Lower leg skin (tissue), 4 donors: ENCODE results near the gene MPP3. TPM values are rescaled to one million over a fixed set of nuclear protein-coding genes. Genes with fewer than 3 reads are reported as not detected.
"Not testable (repeated sequence)": the region's sequence is repeated elsewhere in the genome, so short reads cannot be mapped to it uniquely, and the experiment has no call there.

Experiments used
- DNase-seq, 2 donors: peaks; one replicate each; pipeline ENCODE4 v3.0.0-alpha.2; 2019; ENCODE audit warnings: low spot score in 2 of 2
- H3K4me3 ChIP-seq: fragments of 200-600 bp; sonication (generic); 2 replicates; pipeline ENCODE4 v1.5.1; 2017; ENCODE audit warnings: mild to moderate bottlenecking, low read depth; ENCODE audit not compliant: poor library complexity, severe bottlenecking
- CTCF ChIP-seq, 3 donors: fragments of 450-650 bp; IDR thresholded peaks; one replicate each; pipeline ENCODE4 v1.5.1; 2016; ENCODE audit warnings: antibody characterized with exemption in 3 of 3, mild to moderate bottlenecking in 3 of 3, moderate library complexity in 2 of 3
- POLR2A ChIP-seq, 2 donors: fragments of 450-650 bp; IDR thresholded peaks; one replicate each; pipeline ENCODE4 v1.6.1; 2016 to 2017; ENCODE audit warnings: antibody characterized with exemption in 2 of 2, mild to moderate bottlenecking in 1 of 2, moderate library complexity in 1 of 2
- WGBS, 2 donors: methylation state at CpG; one replicate each; pipeline ENCODE4 v1.1.5; 2018; 5-methylcytosine and 5-hydroxymethylcytosine counted together
- intact Hi-C: fragments of 100-400 bp; cut with DNase I; formaldehyde crosslinking; loops from one replicate; pipeline ENCODE4 v1.15.0; 2023; ENCODE audit warnings: low total_unique reads
- total RNA-seq, 4 donors: library from RNA; depleted of rRNA; stranded (reverse); fragments of >200 nt; gene quantifications; one replicate each; pipeline ENCODE4 v1.1.0, GENCODE V29; 2016

Gene MPP3
- total RNA-seq, 4 donors from 2014 or later = 1.9 to 8.9 (median 6.3) TPM

- no peak for DNase-seq
These were observed 41.3 kb upstream of the MPP3 start for GRCh38 chr17:43874293-43874692.

GRCh38 chr17:43873815-43874214 is 40.9 kb upstream of the MPP3 start:
- DNase-seq = no peak
- TF ChIP-seq POLR2A (IDR thresholded peaks at IDR 0.05) = no peak
- TF ChIP-seq CTCF (IDR thresholded peaks at IDR 0.05) = no peak
- intact Hi-C loops = no loop called here
- WGBS, 2 donors = 53 to 63% methylated on average over 6 of the region's 6 CpGs
- no peak overlapping the region for H3K4me3 ChIP-seq

More at GRCh38 chr17:43874293-43874692, 41.3 kb upstream of the MPP3 start:
- intact Hi-C loops = no loop called here
- H3K4me3 ChIP-seq = no peak overlapping the region
- TF ChIP-seq POLR2A (IDR thresholded peaks at IDR 0.05) (no peak), CTCF (IDR thresholded peaks at IDR 0.05) (no peak)
- WGBS, 2 donors = 68 to 73% methylated on average over 3 of the region's 3 CpGs

GRCh38 chr17:43873091-43873490 is 40.1 kb upstream of the MPP3 start:
- H3K4me3 ChIP-seq = no peak overlapping the region
- WGBS, 2 donors = 75 to 77% methylated on average over 5 of the region's 5 CpGs
- TF ChIP-seq CTCF (IDR thresholded peaks at IDR 0.05) (no peak), POLR2A (IDR thresholded peaks at IDR 0.05) (no peak)
- DNase-seq = no peak
- intact Hi-C loops = no loop called here

- TF ChIP-seq CTCF (IDR thresholded peaks at IDR 0.05) (no peak), POLR2A (IDR thresholded peaks at IDR 0.05) (no peak)
- WGBS, 2 donors = 49 to 53% methylated on average over 14 of the region's 14 CpGs
- intact Hi-C loops = no loop called here
- DNase-seq = no peak
- H3K4me3 ChIP-seq = no peak overlapping the region
These were observed 39.2 kb upstream of the MPP3 start for GRCh38 chr17:43871946-43872690.

- DNase-seq, H3K4me3 ChIP-seq, intact Hi-C loops: not testable (repeated sequence)
- 77 to 81% methylated on average over 6 of the region's 6 CpGs for WGBS, 2 donors
These were observed 36.1 kb upstream of the MPP3 start for GRCh38 chr17:43869031-43869430.

GRCh38 chr17:43868226-43868994 is 35.5 kb upstream of the MPP3 start:
- intact Hi-C loops = no loop called here
- WGBS, 2 donors = 87 to 88% methylated on average over 10 of the region's 10 CpGs
- no peak for TF ChIP-seq POLR2A (IDR thresholded peaks at IDR 0.05)
- TF ChIP-seq CTCF (IDR thresholded peaks at IDR 0.05) = no peak
- no peak for DNase-seq
- no peak overlapping the region for H3K4me3 ChIP-seq
